HUDEP-2 (cell line): Measurements from ENCODE around the gene DIP2B.

ENCODE experiments used
- DNase-seq, 76 experiments: peaks; one replicate each; lab custom pipeline; 2025; ENCODE audit not compliant: unreplicated experiment in 76 of 76; lab: John Stamatoyannopoulos, UW

Gene DIP2B

DNA sequence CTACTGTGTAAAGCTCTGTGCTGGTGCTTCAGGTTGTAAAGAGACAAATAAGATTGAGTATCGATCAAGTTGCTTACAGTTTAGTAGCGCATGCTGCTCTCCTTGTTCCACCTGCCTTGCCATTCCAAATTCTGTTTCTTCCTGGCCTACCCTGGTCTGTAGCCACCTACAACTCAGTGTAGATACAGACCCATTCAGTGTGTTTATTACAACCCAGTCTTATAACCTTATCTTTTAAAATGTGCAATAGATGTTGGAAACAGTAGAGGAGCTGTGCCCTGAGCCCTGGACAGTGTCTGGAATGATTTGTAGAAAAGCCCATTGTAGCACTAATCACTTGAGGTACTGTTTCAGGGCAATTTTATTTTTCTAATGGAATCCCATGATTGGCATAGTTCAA is 68.5 kb downstream of the DIP2B start:
- no peak for DNase-seq

- no peak for DNase-seq
These were observed 70.0 kb downstream of the DIP2B start for GRCh38 chr12:50574601-50575348.

GRCh38 chr12:50579757-50580267 is 75.0 kb downstream of the DIP2B start:
- no peak for DNase-seq

DNA sequence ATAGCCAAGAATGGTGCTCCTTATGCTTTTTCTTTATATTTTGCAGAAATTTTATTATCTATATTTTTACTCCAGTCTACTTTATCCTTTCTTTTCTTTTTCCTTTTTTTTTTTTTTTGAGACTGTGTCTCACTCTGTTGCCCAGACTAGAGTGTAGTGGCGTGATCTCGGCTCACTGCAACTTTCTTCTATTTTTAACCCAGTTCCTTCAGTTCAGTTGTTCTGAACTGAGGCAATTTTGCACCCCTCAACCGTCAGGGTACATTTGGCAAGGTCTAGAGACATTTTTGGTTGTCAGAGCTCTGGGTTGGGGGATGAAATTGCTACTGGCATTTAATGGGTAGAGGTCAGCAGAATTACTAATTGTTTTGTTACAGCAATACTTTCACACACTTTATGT is 75.7 kb downstream of the DIP2B start:
- no peak for DNase-seq

GRCh38 chr12:50581226-50582184 is 76.7 kb downstream of the DIP2B start:
- DNase-seq: peak in 5 of 76 experiments; percentile 5 to 35 (median 19)

DNA sequence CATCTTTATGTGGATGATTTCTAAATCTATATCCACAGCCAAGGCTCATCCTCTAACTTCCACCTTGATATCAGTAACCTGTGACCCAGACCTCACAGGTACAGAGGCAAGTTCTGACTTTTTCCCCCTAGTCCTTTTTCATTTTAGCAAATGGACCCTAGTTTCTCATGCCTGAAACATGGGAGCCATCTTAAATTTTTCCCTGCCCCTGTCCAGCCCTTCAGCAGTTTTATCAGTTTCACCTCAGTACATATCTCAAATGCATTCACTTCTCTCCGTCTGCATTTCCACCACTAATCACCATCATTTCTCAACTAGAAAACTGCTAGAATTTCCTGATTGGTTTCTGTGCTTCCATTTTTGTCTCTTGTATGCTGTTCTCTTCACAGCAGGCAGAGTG is 79.3 kb downstream of the DIP2B start:
- no peak for DNase-seq

GRCh38 chr12:50589650-50590435 is 85.1 kb downstream of the DIP2B start:
- peak in 48 of 76 experiments; percentile 4 to 75 (median 25) for DNase-seq

GRCh38 chr12:50590869-50591268 is 86.1 kb downstream of the DIP2B start:
- no peak for DNase-seq

GRCh38 chr12:50595667-50596066 is 90.9 kb downstream of the DIP2B start:
- no peak for DNase-seq

DNA sequence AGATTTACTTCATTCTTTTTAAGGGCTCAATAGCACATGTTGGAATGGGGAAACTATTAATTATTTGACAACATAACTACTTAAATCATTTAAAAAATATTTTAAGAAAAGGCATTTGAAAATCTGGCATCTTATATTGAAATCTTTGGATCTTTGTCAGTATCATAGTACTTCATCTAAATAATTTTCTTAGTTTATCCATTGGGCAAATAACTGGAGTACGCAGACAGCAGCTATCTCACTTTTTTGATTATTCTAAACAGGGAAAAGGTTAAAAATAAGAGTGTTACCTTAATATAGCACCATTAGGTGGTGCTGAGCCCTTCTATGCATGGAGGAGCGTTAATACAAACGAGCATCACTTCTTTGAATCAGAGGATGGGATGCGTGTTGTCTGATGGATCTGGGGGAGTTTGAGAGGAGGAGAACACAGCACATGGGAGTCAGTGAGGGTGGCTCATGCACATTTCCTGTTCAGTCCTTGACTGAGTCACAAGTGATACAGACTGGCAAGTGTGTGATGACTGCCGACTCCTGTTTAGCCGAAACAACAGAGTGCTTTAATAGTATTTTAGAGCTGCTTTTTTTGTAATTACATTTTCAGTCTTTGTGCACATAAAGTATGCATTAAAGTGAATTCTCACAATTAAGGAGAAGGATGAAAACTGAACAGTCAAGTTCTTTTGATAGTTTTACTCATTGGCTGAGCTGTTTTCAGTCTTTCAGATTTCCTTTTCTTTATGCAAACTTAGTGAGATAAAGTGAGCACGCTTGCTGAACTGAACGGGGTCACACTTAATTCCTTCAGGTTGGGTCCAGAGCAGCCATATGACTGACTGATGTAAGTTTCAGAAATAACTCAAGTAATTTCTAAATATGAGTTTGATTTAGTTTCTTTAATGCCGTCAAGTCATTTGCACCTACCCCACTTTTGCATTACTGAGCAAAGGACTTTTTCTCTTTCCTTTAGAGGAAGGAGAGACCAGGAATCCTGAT is 92.7 kb downstream of the DIP2B start:
- DNase-seq: peak in 12 of 76 experiments; percentile 5 to 40 (median 20)

GRCh38 chr12:50598321-50598862 is 93.6 kb downstream of the DIP2B start:
- no peak for DNase-seq

- DNase-seq: no peak
These were observed 94.7 kb downstream of the DIP2B start for GRCh38 chr12:50599366-50600095.

- no peak for DNase-seq
These were observed 95.6 kb downstream of the DIP2B start for GRCh38 chr12:50600364-50600763.

DNA sequence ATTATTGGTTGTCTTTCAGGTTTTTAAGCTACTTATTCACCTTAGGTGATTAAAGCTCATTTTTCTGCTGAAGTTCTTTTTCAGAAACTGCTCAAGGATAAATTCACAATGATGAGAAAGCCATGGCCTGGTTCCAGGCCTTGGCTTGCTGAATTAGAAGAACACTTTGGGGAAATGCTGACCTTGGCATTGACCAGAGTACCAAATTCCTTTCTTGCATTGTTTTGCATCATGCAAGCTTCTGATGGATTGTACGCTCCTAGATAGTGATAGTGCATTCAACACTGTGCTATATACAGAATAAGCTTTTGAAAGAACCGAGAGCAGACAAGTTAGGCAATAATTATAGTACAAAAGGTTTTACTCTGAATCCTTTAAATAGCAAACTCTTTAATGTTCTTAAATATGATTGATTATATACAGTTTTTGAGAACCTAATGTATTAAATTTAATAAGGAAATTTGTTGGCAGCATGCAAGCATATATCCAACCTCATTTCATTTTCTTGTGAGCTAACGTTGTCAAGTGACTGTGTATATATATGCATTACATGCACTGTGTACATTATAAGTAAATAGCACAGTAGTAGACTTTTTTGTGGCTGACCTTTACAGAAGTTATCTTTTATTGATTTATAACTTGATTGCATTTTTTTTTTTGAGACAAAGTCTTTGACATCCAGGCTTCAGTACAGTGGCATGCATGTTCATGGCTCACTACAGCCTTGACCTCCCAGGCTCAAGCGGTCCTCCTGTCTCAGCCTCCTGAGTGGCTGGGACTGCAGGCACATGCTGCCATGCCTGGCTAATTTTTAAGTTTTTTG is 99.2 kb downstream of the DIP2B start:
- DNase-seq: no peak

DNA sequence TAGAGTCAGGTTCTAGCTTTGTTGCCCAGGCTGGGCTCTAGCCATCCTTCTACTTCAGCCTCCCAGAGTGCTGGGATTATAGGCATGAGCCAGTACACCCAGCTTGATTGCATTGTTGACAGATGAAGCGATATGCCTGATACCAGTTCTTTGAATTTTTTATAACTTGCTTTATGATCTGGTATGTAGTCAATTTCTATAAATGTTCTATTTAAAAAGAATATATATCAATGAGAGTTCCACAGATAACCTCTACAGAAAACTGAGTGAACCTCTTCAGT is 99.8 kb downstream of the DIP2B start:
- no peak for DNase-seq

- DNase-seq: no peak
These were observed 102.0 kb downstream of the DIP2B start for GRCh38 chr12:50606675-50607375.

- no peak for DNase-seq
These were observed 104.6 kb downstream of the DIP2B start for GRCh38 chr12:50609292-50609874.
